H9 (cell line): Measurements from ENCODE around the gene ACKR3. TPM values are rescaled to one million over a fixed set of nuclear protein-coding genes. Genes with fewer than 3 reads are reported as not detected.

Source experiments
- DNase-seq: peaks from one replicate; pipeline ENCODE4 v3.0.0-alpha.2; 2017
- H2AFZ ChIP-seq: one replicate; pipeline ENCODE4 v1.6.1; 2013; ENCODE audit warnings: mild to moderate bottlenecking, low read length, control low read depth, moderate library complexity
- H2AK5ac ChIP-seq: 2 replicates; pipeline ENCODE4 v1.6.1; 2013; ENCODE audit warnings: low read length, control low read depth, mixed read lengths; ENCODE audit not compliant: insufficient read length
- H2BK120ac ChIP-seq: one replicate; pipeline ENCODE4 v1.6.1; 2013; ENCODE audit warnings: low read depth, mild to moderate bottlenecking, low read length, control low read depth, inconsistent platforms; ENCODE audit not compliant: poor library complexity, severe bottlenecking
- H2BK12ac ChIP-seq: 2 replicates; pipeline ENCODE4 v1.6.1; 2013; ENCODE audit warnings: low read length, control low read depth, mixed read lengths, low read depth; ENCODE audit not compliant: insufficient read length
- H2BK15ac ChIP-seq: 2 replicates; pipeline ENCODE4 v1.6.1; 2013; ENCODE audit warnings: low read depth, low read length, control low read depth
- H2BK20ac ChIP-seq: one replicate; pipeline ENCODE4 v1.6.1; 2013; ENCODE audit warnings: low read depth, mild to moderate bottlenecking, low read length, control low read depth, inconsistent platforms; ENCODE audit not compliant: poor library complexity, severe bottlenecking
- H2BK5ac ChIP-seq: 2 replicates; pipeline ENCODE4 v1.6.1; 2013; ENCODE audit warnings: low read length, control low read depth, mixed read lengths; ENCODE audit not compliant: insufficient read length
- H3K14ac ChIP-seq: 2 replicates; pipeline ENCODE4 v1.6.1; 2013; ENCODE audit warnings: low read length, control low read depth; ENCODE audit not compliant: insufficient read depth
- H3K18ac ChIP-seq: 2 replicates; pipeline ENCODE4 v1.6.1; 2013; ENCODE audit warnings: low read depth, mild to moderate bottlenecking, mixed read lengths, low read length, control low read depth; ENCODE audit not compliant: insufficient read length
- H3K23ac ChIP-seq: 2 replicates; pipeline ENCODE4 v1.6.1; 2013; ENCODE audit warnings: low read length, control low read depth, mixed read lengths, low read depth; ENCODE audit not compliant: insufficient read length
- H3K23me2 ChIP-seq: 2 replicates; pipeline ENCODE4 v1.6.1; 2013; ENCODE audit warnings: low read depth, mild to moderate bottlenecking, mixed read lengths, low read length, control low read depth; ENCODE audit not compliant: insufficient read length, poor library complexity, severe bottlenecking
- H3K27ac ChIP-seq: 2 replicates; pipeline ENCODE4 v1.5.1; 2013; ENCODE audit warnings: low read length, control low read depth, mixed read lengths, low read depth; ENCODE audit not compliant: insufficient read length
- H3K27me3 ChIP-seq: 2 replicates; pipeline ENCODE4 v1.6.1; 2013; ENCODE audit warnings: low read length, control low read depth, inconsistent platforms; ENCODE audit not compliant: insufficient read depth
- H3K4ac ChIP-seq: 2 replicates; pipeline ENCODE4 v1.6.1; 2013; ENCODE audit warnings: low read depth, mild to moderate bottlenecking, control low read depth, inconsistent platforms, low read length, moderate library complexity
- H3K4me1 ChIP-seq: 2 replicates; pipeline ENCODE4 v1.6.1; 2013; ENCODE audit warnings: low read length, control low read depth, inconsistent platforms; ENCODE audit not compliant: insufficient read depth
- H3K4me2 ChIP-seq: 2 replicates; pipeline ENCODE4 v1.6.1; 2013; ENCODE audit warnings: low read length, control low read depth, mixed read lengths; ENCODE audit not compliant: insufficient read length, insufficient read depth
- H3K56ac ChIP-seq: 2 replicates; pipeline ENCODE4 v1.6.1; 2013; ENCODE audit warnings: low read depth, mild to moderate bottlenecking, mixed read lengths, low read length, control low read depth; ENCODE audit not compliant: insufficient read length
- H3K79me1 ChIP-seq: 2 replicates; pipeline ENCODE4 v1.6.1; 2013; ENCODE audit warnings: low read depth, mild to moderate bottlenecking, moderate library complexity, low read length, control low read depth, inconsistent platforms; ENCODE audit not compliant: insufficient read depth, poor library complexity, severe bottlenecking
- H3K79me2 ChIP-seq: 2 replicates; pipeline ENCODE4 v1.6.1; 2013; ENCODE audit warnings: low read length, control low read depth, inconsistent platforms; ENCODE audit not compliant: insufficient read depth
- H3K9ac ChIP-seq: 2 replicates; pipeline ENCODE4 v1.6.1; 2013; ENCODE audit warnings: low read length, control low read depth, mixed read lengths; ENCODE audit not compliant: insufficient read length; ENCODE audit errors: extremely low read depth
- H3K9me3 ChIP-seq: one replicate; pipeline ENCODE4 v1.6.1; 2013; ENCODE audit warnings: low read depth, low read length, inconsistent platforms; ENCODE audit not compliant: control insufficient read depth
- H3T11ph ChIP-seq: one replicate; pipeline ENCODE4 v1.6.1; 2013; ENCODE audit warnings: mild to moderate bottlenecking, low read length, control low read depth, inconsistent platforms
- H4K20me1 ChIP-seq: one replicate; pipeline ENCODE4 v1.6.1; 2013; ENCODE audit not compliant: control insufficient read depth, insufficient read length, insufficient read depth
- H4K5ac ChIP-seq: 2 replicates; pipeline ENCODE4 v1.6.1; 2013; ENCODE audit warnings: low read depth, mild to moderate bottlenecking, mixed read lengths, low read length, control low read depth; ENCODE audit not compliant: insufficient read length
- H4K8ac ChIP-seq: replicated peaks from 2 replicates; pipeline ENCODE4 v1.6.1; 2013; ENCODE audit warnings: low read length, control low read depth, mixed read lengths, low read depth; ENCODE audit not compliant: insufficient read length
- H4K91ac ChIP-seq: 2 replicates; pipeline ENCODE4 v1.6.1; 2013; ENCODE audit warnings: low read depth, mild to moderate bottlenecking, moderate library complexity, mixed read lengths, low read length, control low read depth; ENCODE audit not compliant: insufficient read length
- H3K27ac Mint-ChIP-seq, 3 experiments: 2 replicates in 2 of 3; 3 replicates in 1 of 3; pipeline ENCODE4 v1.8.0; 2020 to 2021; ENCODE audit warnings: mixed read lengths in 3 of 3, mild to moderate bottlenecking in 1 of 3, moderate library complexity in 1 of 3
- H3K27me3 Mint-ChIP-seq: 2 replicates; pipeline ENCODE4 v1.8.0; 2021; ENCODE audit warnings: low read depth, mild to moderate bottlenecking, moderate library complexity, mixed read lengths
- H3K36me3 Mint-ChIP-seq, 3 experiments: 2 replicates in 2 of 3; 3 replicates in 1 of 3; pipeline ENCODE4 v1.8.0; 2020 to 2021; ENCODE audit warnings: low read depth in 3 of 3, mixed read lengths in 3 of 3; ENCODE audit not compliant: insufficient read depth in 1 of 3
- H3K4me1 Mint-ChIP-seq, 2 experiments: 2 replicates each; pipeline ENCODE4 v1.8.0; 2020; ENCODE audit warnings: mixed read lengths in 2 of 2
- H3K4me3 Mint-ChIP-seq, 2 experiments: 2 replicates in 1 of 2; 3 replicates in 1 of 2; pipeline ENCODE4 v1.8.0; 2020 to 2021; ENCODE audit warnings: mild to moderate bottlenecking in 2 of 2, mixed read lengths in 2 of 2, moderate library complexity in 1 of 2
- H3K9me3 Mint-ChIP-seq, 2 experiments: 2 replicates in 1 of 2; 3 replicates in 1 of 2; pipeline ENCODE4 v1.8.0; 2020; ENCODE audit warnings: mild to moderate bottlenecking in 2 of 2, mixed read lengths in 2 of 2, moderate library complexity in 1 of 2
- WGBS: extraction: QIAGEN DNeasy Blood & Tissue Kit; methylation state at CpG from one replicate; pipeline ENCODE4 v1.1.7; 2013; ENCODE audit warnings: missing lambda C conversion rate, low lambda C conversion rate, mixed read lengths; ENCODE audit not compliant: insufficient read length; ENCODE audit errors: extremely low coverage; 5-methylcytosine and 5-hydroxymethylcytosine counted together
- total RNA-seq: library from RNA; stranded (reverse); gene quantifications from 2 replicates; pipeline ENCODE4 v1.2.1, GENCODE V29; 2021
- TF ChIP-seq, protein P1 (sequence below): fragments of 200-600 bp; sonication (generic); conservative IDR thresholded peaks from 3 replicates; pipeline ENCODE4 v1.8.0; 2021; ENCODE audit warnings: antibody characterized with exemption, mild to moderate bottlenecking

ACKR3 gene
- total RNA-seq, 1 experiment from 2014 or later: 0.44 TPM

- peaks cover 6 to 8% of the 10 kb centered on the region in 2 experiments for H3K4me1 Mint-ChIP-seq
- no peak overlapping the region for H3K14ac ChIP-seq
Observed at GRCh38 chr2:236600158-236600557, 30.5 kb downstream of the ACKR3 start.

More at GRCh38 chr2:236600158-236600557, 30.5 kb downstream of the ACKR3 start:
- Histone ChIP-seq H3K56ac (no peak overlapping the region), H3K4me2 (no peak overlapping the region), H2BK20ac (no peak overlapping the region), H2BK12ac (no peak overlapping the region), H4K91ac (no peak overlapping the region), H3K27me3 (no peaks in the 10 kb centered on the region), H2AFZ (no peak overlapping the region), H3K4me1 (no peaks in the 10 kb centered on the region), H3K23ac (no peak overlapping the region), H3K79me1 (no peaks in the 10 kb centered on the region), H3K79me2 (no peaks in the 10 kb centered on the region), H2BK15ac (no peak overlapping the region), H2BK5ac (no peak overlapping the region), H2AK5ac (no peak overlapping the region), H3K18ac (no peak overlapping the region), H3K9ac (no peak overlapping the region), H2BK120ac (no peak overlapping the region), H3K27ac (no peak overlapping the region), H3K4ac (no peak overlapping the region), H4K5ac (no peak overlapping the region), H3K9me3 (no peaks in the 10 kb centered on the region), H3K23me2 (no peaks in the 10 kb centered on the region), H4K8ac (no peak overlapping the region), H3T11ph (no peak overlapping the region), H4K20me1 (no peaks in the 10 kb centered on the region)
- Mint-ChIP-seq H3K4me3 (no peak overlapping the region), H3K27ac (no peak overlapping the region), H3K9me3 (no peaks in the 10 kb centered on the region), H3K27me3 (peaks cover 13% of the 10 kb centered on the region), H3K36me3 (no peaks in the 10 kb centered on the region)
- WGBS: no CpG with 5 or more reads among the region's 7 CpGs
- DNase-seq: no peak
- TF ChIP-seq, protein P1, sequence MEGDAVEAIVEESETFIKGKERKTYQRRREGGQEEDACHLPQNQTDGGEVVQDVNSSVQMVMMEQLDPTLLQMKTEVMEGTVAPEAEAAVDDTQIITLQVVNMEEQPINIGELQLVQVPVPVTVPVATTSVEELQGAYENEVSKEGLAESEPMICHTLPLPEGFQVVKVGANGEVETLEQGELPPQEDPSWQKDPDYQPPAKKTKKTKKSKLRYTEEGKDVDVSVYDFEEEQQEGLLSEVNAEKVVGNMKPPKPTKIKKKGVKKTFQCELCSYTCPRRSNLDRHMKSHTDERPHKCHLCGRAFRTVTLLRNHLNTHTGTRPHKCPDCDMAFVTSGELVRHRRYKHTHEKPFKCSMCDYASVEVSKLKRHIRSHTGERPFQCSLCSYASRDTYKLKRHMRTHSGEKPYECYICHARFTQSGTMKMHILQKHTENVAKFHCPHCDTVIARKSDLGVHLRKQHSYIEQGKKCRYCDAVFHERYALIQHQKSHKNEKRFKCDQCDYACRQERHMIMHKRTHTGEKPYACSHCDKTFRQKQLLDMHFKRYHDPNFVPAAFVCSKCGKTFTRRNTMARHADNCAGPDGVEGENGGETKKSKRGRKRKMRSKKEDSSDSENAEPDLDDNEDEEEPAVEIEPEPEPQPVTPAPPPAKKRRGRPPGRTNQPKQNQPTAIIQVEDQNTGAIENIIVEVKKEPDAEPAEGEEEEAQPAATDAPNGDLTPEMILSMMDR: no peak
